ENCODE measurements around the gene HEPN1.

DNA sequence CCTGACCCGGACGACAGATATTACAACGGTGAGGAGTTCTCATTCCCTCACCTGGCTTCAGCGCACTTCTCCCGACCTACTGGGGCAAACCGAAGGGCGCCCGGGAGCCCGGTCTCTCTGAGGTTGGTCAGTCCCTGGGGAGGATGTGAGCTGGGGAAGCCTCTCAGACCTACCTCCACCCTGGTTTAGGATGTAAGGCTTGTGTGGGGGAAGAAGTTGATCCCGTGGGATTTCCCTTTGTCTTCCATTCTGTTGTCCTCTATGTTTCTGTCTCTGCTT is 41.5 kb upstream of the HEPN1 start:
- TF ChIP-seq, protein P1, sequence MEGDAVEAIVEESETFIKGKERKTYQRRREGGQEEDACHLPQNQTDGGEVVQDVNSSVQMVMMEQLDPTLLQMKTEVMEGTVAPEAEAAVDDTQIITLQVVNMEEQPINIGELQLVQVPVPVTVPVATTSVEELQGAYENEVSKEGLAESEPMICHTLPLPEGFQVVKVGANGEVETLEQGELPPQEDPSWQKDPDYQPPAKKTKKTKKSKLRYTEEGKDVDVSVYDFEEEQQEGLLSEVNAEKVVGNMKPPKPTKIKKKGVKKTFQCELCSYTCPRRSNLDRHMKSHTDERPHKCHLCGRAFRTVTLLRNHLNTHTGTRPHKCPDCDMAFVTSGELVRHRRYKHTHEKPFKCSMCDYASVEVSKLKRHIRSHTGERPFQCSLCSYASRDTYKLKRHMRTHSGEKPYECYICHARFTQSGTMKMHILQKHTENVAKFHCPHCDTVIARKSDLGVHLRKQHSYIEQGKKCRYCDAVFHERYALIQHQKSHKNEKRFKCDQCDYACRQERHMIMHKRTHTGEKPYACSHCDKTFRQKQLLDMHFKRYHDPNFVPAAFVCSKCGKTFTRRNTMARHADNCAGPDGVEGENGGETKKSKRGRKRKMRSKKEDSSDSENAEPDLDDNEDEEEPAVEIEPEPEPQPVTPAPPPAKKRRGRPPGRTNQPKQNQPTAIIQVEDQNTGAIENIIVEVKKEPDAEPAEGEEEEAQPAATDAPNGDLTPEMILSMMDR (IDR thresholded peaks at IDR 0.05; ENCODE audit: control extremely low read depth in 1 of 3, insufficient read depth in 1 of 3, low read depth in 1 of 3, low read length in 3 of 3) = no peak
- TF ChIP-seq, protein P2, sequence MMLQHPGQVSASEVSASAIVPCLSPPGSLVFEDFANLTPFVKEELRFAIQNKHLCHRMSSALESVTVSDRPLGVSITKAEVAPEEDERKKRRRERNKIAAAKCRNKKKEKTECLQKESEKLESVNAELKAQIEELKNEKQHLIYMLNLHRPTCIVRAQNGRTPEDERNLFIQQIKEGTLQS (IDR thresholded peaks at IDR 0.05; ENCODE audit: insufficient read depth, low read depth, low read length) = no peak
- TF ChIP-seq YY1 (IDR thresholded peaks at IDR 0.05; ENCODE audit: low read depth, low read length) (no peak), NRF1 (IDR thresholded peaks at IDR 0.05; ENCODE audit: low read depth, low read length) (no peak), TAF7 (optimal IDR thresholded peaks at IDR 0.05; ENCODE audit: borderline replicate concordance, low read depth, low read length) (no peak)
- TF ChIP-seq, protein P3, sequence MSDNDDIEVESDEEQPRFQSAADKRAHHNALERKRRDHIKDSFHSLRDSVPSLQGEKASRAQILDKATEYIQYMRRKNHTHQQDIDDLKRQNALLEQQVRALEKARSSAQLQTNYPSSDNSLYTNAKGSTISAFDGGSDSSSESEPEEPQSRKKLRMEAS (IDR thresholded peaks at IDR 0.05) = no peak
